ENCODE results near the gene TELO2. TPM values are rescaled to one million over a fixed set of nuclear protein-coding genes. Genes with fewer than 3 reads are reported as not detected.

Gene TELO2
- total RNA-seq, 4 donors from 2014 or later = 23.1 to 40.0 (median 34.1) TPM

- intact Hi-C loops (cut with DNase I; ENCODE audit: low total_unique reads) = no loop called here
- no peak overlapping the region for H3K4me3 ChIP-seq (ENCODE audit: low read depth, poor library complexity, severe bottlenecking)
- 95 to 98% methylated on average over 12 to 21 of the region's 21 CpGs for WGBS, 2 donors
- DNase-seq (ENCODE audit: low spot score in 2 of 2) = no peak
- TF ChIP-seq POLR2A (IDR thresholded peaks at IDR 0.05) (no peak), CTCF (IDR thresholded peaks at IDR 0.05) (no peak)
These were observed 42.3 kb upstream of the TELO2 start for GRCh38 chr16:1450841-1451240.

GRCh38 chr16:1451702-1452392 is 41.3 kb upstream of the TELO2 start:
- no peak for DNase-seq (ENCODE audit: low spot score in 2 of 2)
- no peak overlapping the region for H3K4me3 ChIP-seq (ENCODE audit: low read depth, poor library complexity, severe bottlenecking)
- 92 to 95% methylated on average over 32 to 34 of the region's 34 CpGs for WGBS, 2 donors
- intact Hi-C loops (cut with DNase I; ENCODE audit: low total_unique reads) = no loop called here
- TF ChIP-seq CTCF (IDR thresholded peaks at IDR 0.05) (no peak), POLR2A (IDR thresholded peaks at IDR 0.05) (no peak)

- intact Hi-C loops (cut with DNase I; ENCODE audit: low total_unique reads) = no loop called here
These were observed 40.6 kb upstream of the TELO2 start for GRCh38 chr16:1452530-1452929.

GRCh38 chr16:1453316-1453715 is 39.8 kb upstream of the TELO2 start:
- intact Hi-C loops (cut with DNase I; ENCODE audit: low total_unique reads) = no loop called here
- no peak for DNase-seq (ENCODE audit: low spot score in 2 of 2)
- TF ChIP-seq POLR2A (IDR thresholded peaks at IDR 0.05) = no peak
- 92 to 93% methylated on average over 14 to 19 of the region's 19 CpGs for WGBS, 2 donors
- no peak overlapping the region for H3K4me3 ChIP-seq (ENCODE audit: low read depth, poor library complexity, severe bottlenecking)

More at GRCh38 chr16:1452530-1452929, 40.6 kb upstream of the TELO2 start:
- WGBS, 2 donors = 95 to 97% methylated on average over 5 to 20 of the region's 20 CpGs
- no peak overlapping the region for H3K4me3 ChIP-seq (ENCODE audit: low read depth, poor library complexity, severe bottlenecking)
- no peak for DNase-seq (ENCODE audit: low spot score in 2 of 2)
- no peak for TF ChIP-seq POLR2A (IDR thresholded peaks at IDR 0.05)
- TF ChIP-seq CTCF (IDR thresholded peaks at IDR 0.05) = no peak

GRCh38 chr16:1454561-1454960 is 38.6 kb upstream of the TELO2 start:
- WGBS, 2 donors = 82 to 97% methylated on average over 3 to 7 of the region's 17 CpGs
- DNase-seq (ENCODE audit: low spot score in 2 of 2) = no peak
- TF ChIP-seq CTCF (IDR thresholded peaks at IDR 0.05) (no peak), POLR2A (IDR thresholded peaks at IDR 0.05) (no peak)
- intact Hi-C loops (cut with DNase I; ENCODE audit: low total_unique reads) = no loop called here
- H3K4me3 ChIP-seq (ENCODE audit: low read depth, poor library complexity, severe bottlenecking) = no peak overlapping the region

- no peak for TF ChIP-seq POLR2A (IDR thresholded peaks at IDR 0.05)
- TF ChIP-seq CTCF (IDR thresholded peaks at IDR 0.05) = no peak
- no peak for DNase-seq (ENCODE audit: low spot score in 2 of 2)
- H3K4me3 ChIP-seq (ENCODE audit: low read depth, poor library complexity, severe bottlenecking) = no peak overlapping the region
- WGBS, 2 donors = 94 to 96% methylated on average over 32 to 36 of the region's 41 CpGs
- intact Hi-C loops (cut with DNase I; ENCODE audit: low total_unique reads) = no loop called here
These were observed 37.7 kb upstream of the TELO2 start for GRCh38 chr16:1455190-1456171.

Data from lower leg skin (tissue), 4 donors.